ENCODE measurements around the gene ZNF410. TPM values are rescaled to one million over a fixed set of nuclear protein-coding genes. Genes with fewer than 3 reads are reported as not detected.

The ZNF410 gene
- total and polyA plus RNA-seq, 2 donors (not counting 3 experiments of a cell fraction or from before 2014, with no cell fraction given) = 21.8 to 45.0 TPM

GRCh38 chr14:73842201-73842600, 44.5 kb upstream of the ZNF410 start:
- Histone ChIP-seq H3K9me1 (replicated peaks; ENCODE audit: control insufficient read depth, extremely low read depth, insufficient read depth, low read length) (no peaks in the 10 kb centered on the region), H3K9me3 (replicated peaks; ENCODE audit: control insufficient read depth, insufficient read depth, low read length) (no peaks in the 10 kb centered on the region), H3K79me2 (ENCODE audit: control insufficient read depth, insufficient read depth, low read length) (no peaks in the 10 kb centered on the region), H4K20me1 (replicated peaks; ENCODE audit: control insufficient read depth, extremely low read depth, insufficient read depth, low read length) (no peaks in the 10 kb centered on the region), H3K27me3 (ENCODE audit: control insufficient read depth in 2 of 2, insufficient read depth in 2 of 2, low read length in 2 of 2) (no peaks in the 10 kb centered on the region), H2AFZ (ENCODE audit: low read depth, low read length) (no peak overlapping the region), H3K4me1 (ENCODE audit: control insufficient read depth, extremely low read depth, insufficient read depth, low read length) (no peaks in the 10 kb centered on the region), H3K9ac (replicated peaks; ENCODE audit: extremely low read depth, insufficient read depth, low read length) (no peak overlapping the region), H3K27ac (ENCODE audit: insufficient read depth, low read depth, low read length) (no peak overlapping the region), H3K36me3 (ENCODE audit: control insufficient read depth in 2 of 2, extremely low read depth in 1 of 2, insufficient read depth in 2 of 2, low read length in 2 of 2) (no peaks in the 10 kb centered on the region), H3K4me2 (ENCODE audit: insufficient read depth, low read length) (no peak overlapping the region), H3K4me3 (replicated peaks in 1 of 3; ENCODE audit: insufficient read depth in 1 of 3, low read depth in 1 of 3, low read length in 3 of 3) (no peak overlapping the region)
- ChIA-PET CTCF (interaction anchor here (0.8 kb wide), 1 partner anchor 9 kb away, joined by 9 read pairs; the partner anchor contains the start of gene PTGR2), POLR2A (no interaction called here)
- FAIRE-seq (no peak), DNase-seq (ENCODE audit: low read depth, low spot score) (no peak)
- intact Hi-C loops (cut with micrococcal nuclease) (no loop called here), dilution Hi-C loops (cut with MboI; ENCODE audit: extremely low pct_ligation_motif_present, low sequenced_read_pairs) (no loop called here)
- TF ChIP-seq MAX (IDR thresholded peaks at IDR 0.05; ENCODE audit: insufficient read depth, insufficient read length) = no peak
- TF ChIP-seq POLR2AphosphoS5 (IDR thresholded peaks at IDR 0.05; ENCODE audit: insufficient read depth, low read depth, low read length) = no peak
- TF ChIP-seq POLR2A (IDR thresholded peaks at IDR 0.05; ENCODE audit: low read depth, low read length) = no peak
- TF ChIP-seq EZH2 (IDR thresholded peaks at IDR 0.05; ENCODE audit: borderline replicate concordance, low read depth, low read length, severe bottlenecking) = no peak
- TF ChIP-seq JUN (IDR thresholded peaks at IDR 0.05; ENCODE audit: borderline replicate concordance, insufficient read depth, insufficient read length, low read depth) = no peak
- TF ChIP-seq FOS (IDR thresholded peaks at IDR 0.05; ENCODE audit: borderline replicate concordance, insufficient read depth, low read length) = no peak
- no peak for TF ChIP-seq GATA2 (IDR thresholded peaks at IDR 0.05; ENCODE audit: insufficient read depth, insufficient read length, low read depth, low read length)
- TF ChIP-seq CTCF (IDR thresholded peaks at IDR 0.05; ENCODE audit: extremely low read depth in 1 of 2, insufficient read depth in 1 of 2, low read depth in 1 of 2, low read length in 2 of 2) = no peak
- no peak for TF ChIP-seq MYC (IDR thresholded peaks at IDR 0.05; ENCODE audit: low read depth, low read length)
- no TSS peak for BruUV-seq (replicated peaks)

Data from endothelial cell of umbilical vein (primary cell).